ENCODE data around the gene KIAA1671.

Gene KIAA1671

GRCh38 chr22:25068707-25069106, 116.2 kb downstream of the KIAA1671 start:
- H3K4me3 ChIP-seq (ENCODE audit: low read depth, low read length): no peak overlapping the region
- no peak for TF ChIP-seq CTCF (IDR thresholded peaks at IDR 0.05; ENCODE audit: low read depth, low read length)

- H3K4me3 ChIP-seq (ENCODE audit: low read depth, low read length): no peak overlapping the region
- TF ChIP-seq CTCF (IDR thresholded peaks at IDR 0.05; ENCODE audit: low read depth, low read length): no peak
Measured at GRCh38 chr22:25069426-25069757, 116.9 kb downstream of the KIAA1671 start.

DNA sequence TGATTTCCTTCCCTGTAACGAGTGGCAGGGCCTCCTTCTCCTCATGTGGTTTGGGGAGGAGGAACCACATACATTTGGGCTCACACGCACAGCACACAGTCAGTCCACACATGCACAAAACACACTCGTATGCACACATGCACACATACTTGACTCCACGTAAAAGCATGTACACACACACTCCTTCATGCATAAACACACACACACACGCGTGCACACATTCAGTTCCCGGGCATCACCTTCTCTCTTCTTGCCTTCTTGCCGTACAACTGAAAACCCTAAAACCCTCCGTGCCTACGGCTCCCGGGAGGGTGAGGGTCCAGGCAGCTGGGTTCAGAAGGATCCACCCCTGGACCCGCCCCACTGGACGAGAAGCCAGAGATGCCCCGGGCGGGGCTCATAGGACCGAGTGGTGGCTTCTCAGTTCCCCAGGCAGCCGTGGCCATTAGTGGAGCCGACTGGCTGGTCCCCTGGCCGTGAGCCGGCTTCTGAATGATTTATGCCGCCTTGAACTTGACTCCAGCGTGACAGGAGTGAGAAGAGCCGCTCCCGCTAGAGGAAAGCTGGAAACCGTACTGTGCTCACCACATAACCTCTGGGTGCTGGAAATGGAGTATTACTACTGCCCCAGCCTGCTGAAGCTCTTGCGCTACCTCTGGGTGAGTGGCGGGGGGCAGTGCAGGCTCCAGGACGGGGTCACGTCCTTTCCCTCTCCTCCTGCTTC, 117.4 kb downstream of the KIAA1671 start:
- TF ChIP-seq CTCF (IDR thresholded peaks at IDR 0.05; ENCODE audit: low read depth, low read length): no peak

DNA sequence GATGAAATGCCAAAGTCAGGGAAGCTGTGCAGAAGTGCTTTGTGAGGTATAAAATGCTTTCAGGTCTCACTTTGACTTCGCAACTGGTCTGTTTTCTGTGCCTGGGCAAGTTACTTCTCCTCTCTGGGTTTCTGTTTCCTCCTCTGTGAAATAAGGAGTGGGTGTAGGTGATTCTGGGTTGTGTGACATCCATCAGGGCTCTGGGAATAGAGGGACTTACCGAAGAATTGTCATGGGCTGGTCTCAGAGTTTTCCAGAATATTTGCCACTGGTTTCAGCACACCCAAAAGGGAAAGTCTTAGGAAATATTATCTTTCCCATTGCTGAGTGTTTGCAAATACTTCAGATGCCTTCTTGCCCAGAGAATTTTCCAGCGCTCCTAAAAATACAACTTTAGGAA, 118.4 kb downstream of the KIAA1671 start:
- no peak overlapping the region for H3K4me3 ChIP-seq (ENCODE audit: low read depth, low read length)
- TF ChIP-seq CTCF (IDR thresholded peaks at IDR 0.05; ENCODE audit: low read depth, low read length): no peak

More for the DNA sequence above, 117.4 kb downstream of the KIAA1671 start:
- H3K4me3 ChIP-seq (ENCODE audit: low read depth, low read length): no peak overlapping the region

GRCh38 chr22:25071720-25072119, 119.2 kb downstream of the KIAA1671 start:
- H3K4me3 ChIP-seq (ENCODE audit: low read depth, low read length): no peak overlapping the region
- no peak for TF ChIP-seq CTCF (IDR thresholded peaks at IDR 0.05; ENCODE audit: low read depth, low read length)

DNA sequence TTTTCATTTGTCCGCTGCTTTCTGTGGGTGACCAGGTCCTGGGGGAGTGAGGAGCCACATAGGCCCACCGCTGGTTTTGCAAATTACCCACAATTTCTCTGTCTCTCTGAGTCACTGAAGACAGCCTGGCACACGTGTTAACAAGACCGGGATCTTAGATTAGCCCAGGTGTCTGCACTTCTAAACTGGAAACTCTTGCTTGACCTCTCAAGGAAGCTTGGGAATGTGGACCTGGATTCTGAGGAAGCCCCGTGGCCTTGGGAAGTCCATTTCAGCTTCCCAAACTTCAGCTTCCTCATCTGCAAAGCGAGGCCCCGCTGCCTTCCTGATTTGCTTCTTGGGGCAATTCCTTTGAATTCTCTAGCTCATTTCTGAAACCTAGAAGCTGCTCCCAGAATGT, 119.9 kb downstream of the KIAA1671 start:
- H3K4me3 ChIP-seq (ENCODE audit: low read depth, low read length): no peak overlapping the region
- no peak for TF ChIP-seq CTCF (IDR thresholded peaks at IDR 0.05; ENCODE audit: low read depth, low read length)

GRCh38 chr22:25076336-25076735, 123.8 kb downstream of the KIAA1671 start:
- H3K4me3 ChIP-seq (ENCODE audit: low read depth, low read length): no peak overlapping the region
- no peak for TF ChIP-seq CTCF (IDR thresholded peaks at IDR 0.05; ENCODE audit: low read depth, low read length)

Measured in WI38 (cell line).